A549 treated with RU486 at 1 μM for 4 hours (cell line): ENCODE results near the gene PTPRD. TPM values are rescaled to one million over a fixed set of nuclear protein-coding genes. Genes with fewer than 3 reads are reported as not detected.

Experiments used
- total RNA-seq: library from RNA; stranded (reverse); fragments of 200-300 nt; extraction: Qiagen RNA extraction; gene quantifications from 5 replicates; pipeline ENCODE4 v1.2.3, GENCODE V29; 2022; ENCODE audit warnings: low read depth

PTPRD gene
- total RNA-seq: 0.11 to 0.49 TPM (median 0.35 TPM) in 5 replicates

DNA sequence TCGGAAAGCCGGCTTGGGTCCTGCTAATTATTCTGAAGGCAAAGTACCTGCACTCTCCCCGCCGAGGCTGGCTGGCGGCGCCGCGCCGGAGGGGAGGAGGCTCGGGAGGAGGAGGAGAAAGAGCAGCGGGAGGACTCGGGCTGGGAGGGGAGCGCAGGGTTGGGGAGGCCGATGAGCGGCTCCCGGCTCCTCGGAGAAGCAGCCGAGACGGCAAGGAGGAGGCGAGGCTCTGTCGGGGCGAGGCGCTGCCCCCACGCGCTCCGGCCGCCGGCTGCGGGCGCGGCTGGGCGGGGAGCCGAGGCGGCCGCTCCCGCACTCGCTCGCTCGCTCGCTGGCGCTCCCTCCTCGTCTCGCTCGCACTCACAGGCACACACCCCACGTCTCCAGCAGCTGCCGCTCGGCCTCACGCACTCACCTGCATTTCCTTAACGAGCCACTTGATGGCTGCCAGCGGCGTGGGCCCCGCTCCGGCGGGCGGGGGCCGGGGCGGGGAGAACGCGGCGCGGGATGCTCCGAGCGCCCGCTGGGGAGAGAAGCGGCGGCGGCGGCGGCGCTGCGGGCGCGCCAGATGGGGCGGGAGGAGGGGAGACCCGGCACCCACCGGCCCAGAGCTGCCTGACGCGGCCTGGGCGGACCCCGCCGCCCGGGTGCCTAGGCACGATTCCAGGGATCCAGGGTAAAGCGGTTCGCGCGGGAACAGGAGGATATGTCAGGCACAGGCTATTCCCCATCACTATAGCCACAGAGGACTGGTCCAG is at the start of gene PTPRD:
Gene PTPRD (minus strand): TSS at position 362 of the 758 bp plus-strand sequence.

